Tibial nerve (tissue), 3 donors: ENCODE results near the gene CSPG4.

Source experiments
- POLR2A ChIP-seq, 2 donors: fragments of 450-650 bp; IDR thresholded peaks; one replicate each; pipeline ENCODE4 v1.6.1; 2017; ENCODE audit warnings: antibody characterized with exemption in 2 of 2, mild to moderate bottlenecking in 2 of 2, moderate library complexity in 2 of 2
- TF ChIP-seq, protein P1 (sequence below), 5 experiments: fragments of 200-600 bp in 3 of 5; fragments of 450-650 bp in 2 of 5; sonication (generic) in 3 of 5; IDR thresholded peaks; one replicate each; pipeline ENCODE4 v1.5.1; 2016 to 2019; ENCODE audit warnings: antibody characterized with exemption in 5 of 5, mild to moderate bottlenecking in 3 of 5, moderate library complexity in 2 of 5

DNA sequence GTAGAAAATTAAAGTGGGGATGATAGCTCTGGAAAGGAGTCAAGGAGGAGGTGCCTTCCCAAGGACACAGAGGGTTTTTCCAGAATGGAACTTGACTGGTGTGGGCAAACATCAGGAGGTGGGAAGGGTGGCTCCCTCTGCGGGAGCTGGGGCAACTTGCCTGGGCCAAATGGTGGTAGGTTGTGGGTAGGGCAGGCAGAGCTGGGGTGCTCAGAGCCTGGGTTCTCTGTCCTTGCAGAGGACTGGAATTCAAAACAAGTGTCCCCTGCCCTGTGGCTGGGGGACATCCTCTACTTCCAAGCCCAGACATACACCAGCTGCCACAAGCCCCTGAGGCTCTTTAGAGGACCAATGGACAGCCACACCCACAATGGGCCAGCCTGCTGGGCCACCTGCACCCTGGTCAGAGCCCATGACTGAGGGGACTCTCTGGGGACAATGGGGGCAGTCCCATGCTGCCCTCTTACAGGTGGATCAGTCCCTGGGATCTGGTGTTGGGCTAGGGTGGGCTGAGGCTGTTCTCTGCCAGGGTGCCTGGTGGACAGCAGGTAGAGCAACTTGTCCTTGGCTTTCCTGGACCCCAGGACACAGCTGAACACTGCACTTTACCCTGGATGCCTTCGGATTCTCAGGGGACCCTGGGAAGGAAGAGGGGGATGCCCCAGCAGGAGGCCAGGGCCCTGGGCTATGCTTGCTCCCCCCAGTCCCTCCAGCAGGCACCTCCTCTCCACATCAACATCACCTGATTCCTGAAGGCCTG lies 38.6 kb upstream of the CSPG4 start:
- TF ChIP-seq, protein P1, sequence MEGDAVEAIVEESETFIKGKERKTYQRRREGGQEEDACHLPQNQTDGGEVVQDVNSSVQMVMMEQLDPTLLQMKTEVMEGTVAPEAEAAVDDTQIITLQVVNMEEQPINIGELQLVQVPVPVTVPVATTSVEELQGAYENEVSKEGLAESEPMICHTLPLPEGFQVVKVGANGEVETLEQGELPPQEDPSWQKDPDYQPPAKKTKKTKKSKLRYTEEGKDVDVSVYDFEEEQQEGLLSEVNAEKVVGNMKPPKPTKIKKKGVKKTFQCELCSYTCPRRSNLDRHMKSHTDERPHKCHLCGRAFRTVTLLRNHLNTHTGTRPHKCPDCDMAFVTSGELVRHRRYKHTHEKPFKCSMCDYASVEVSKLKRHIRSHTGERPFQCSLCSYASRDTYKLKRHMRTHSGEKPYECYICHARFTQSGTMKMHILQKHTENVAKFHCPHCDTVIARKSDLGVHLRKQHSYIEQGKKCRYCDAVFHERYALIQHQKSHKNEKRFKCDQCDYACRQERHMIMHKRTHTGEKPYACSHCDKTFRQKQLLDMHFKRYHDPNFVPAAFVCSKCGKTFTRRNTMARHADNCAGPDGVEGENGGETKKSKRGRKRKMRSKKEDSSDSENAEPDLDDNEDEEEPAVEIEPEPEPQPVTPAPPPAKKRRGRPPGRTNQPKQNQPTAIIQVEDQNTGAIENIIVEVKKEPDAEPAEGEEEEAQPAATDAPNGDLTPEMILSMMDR (IDR thresholded peaks at IDR 0.05), result no peak
- no peak for TF ChIP-seq POLR2A (IDR thresholded peaks at IDR 0.05)
